IMR-90 (cell line): ENCODE measurements around the gene SERPINA6.

Source experiments
- BHLHE40 ChIP-seq: fragments of 150-350 bp; IDR thresholded peaks from 2 replicates; pipeline ENCODE4 v1.6.1; 2016; ENCODE audit warnings: mild to moderate bottlenecking, low read depth, low read length
- CEBPB ChIP-seq: IDR thresholded peaks from 2 replicates; pipeline ENCODE4 v1.6.1; 2012; ENCODE audit warnings: low read depth, low read length, improper control_type of control experiment
- CTCF ChIP-seq: conservative IDR thresholded peaks from 2 replicates; pipeline ENCODE4 v1.5.1; 2012; ENCODE audit warnings: mild to moderate bottlenecking, low read depth, low read length, improper control_type of control experiment
- ELK1 ChIP-seq: fragments of 150-350 bp; IDR thresholded peaks from 2 replicates; pipeline ENCODE4 v1.6.1; 2016; ENCODE audit warnings: low read depth, mild to moderate bottlenecking, low read length, moderate library complexity, borderline replicate concordance
- MAFK ChIP-seq: IDR thresholded peaks from 2 replicates; pipeline ENCODE4 v1.6.1; 2012; ENCODE audit warnings: low read depth, low read length, improper control_type of control experiment
- MXI1 ChIP-seq: IDR thresholded peaks from 2 replicates; pipeline ENCODE4 v1.6.1; 2012; ENCODE audit warnings: low read depth, mild to moderate bottlenecking, low read length, moderate library complexity, borderline replicate concordance
- POLR2A ChIP-seq: IDR thresholded peaks from 2 replicates; pipeline ENCODE4 v1.6.1; 2012; ENCODE audit warnings: mild to moderate bottlenecking, low read depth, low read length
- USF2 ChIP-seq: fragments of 150-350 bp; IDR thresholded peaks from 2 replicates; pipeline ENCODE4 v1.6.1; 2017; ENCODE audit warnings: mild to moderate bottlenecking, antibody characterized with exemption, low read length, low read depth

GRCh38 chr14:94292872-94293577, 30.1 kb downstream of the SERPINA6 start, which contains the start of gene SERPINA10:
- TF ChIP-seq POLR2A (no peak), CTCF (no peak), USF2 (no peak), CEBPB (no peak), MAFK (no peak), BHLHE40 (no peak), MXI1 (no peak), ELK1 (no peak)
